ENCODE results near the gene RMDN3.

GRCh38 chr15:40793216-40793989, 38.3 kb upstream of the RMDN3 start:
- TF ChIP-seq CTCF (IDR thresholded peaks at IDR 0.05), result no peak
- TF ChIP-seq POLR2A (IDR thresholded peaks at IDR 0.05), result no peak
- no peak for TF ChIP-seq EP300 (IDR thresholded peaks at IDR 0.05)
